ENCODE results near the gene SLC30A1.

SLC30A1 gene

DNA sequence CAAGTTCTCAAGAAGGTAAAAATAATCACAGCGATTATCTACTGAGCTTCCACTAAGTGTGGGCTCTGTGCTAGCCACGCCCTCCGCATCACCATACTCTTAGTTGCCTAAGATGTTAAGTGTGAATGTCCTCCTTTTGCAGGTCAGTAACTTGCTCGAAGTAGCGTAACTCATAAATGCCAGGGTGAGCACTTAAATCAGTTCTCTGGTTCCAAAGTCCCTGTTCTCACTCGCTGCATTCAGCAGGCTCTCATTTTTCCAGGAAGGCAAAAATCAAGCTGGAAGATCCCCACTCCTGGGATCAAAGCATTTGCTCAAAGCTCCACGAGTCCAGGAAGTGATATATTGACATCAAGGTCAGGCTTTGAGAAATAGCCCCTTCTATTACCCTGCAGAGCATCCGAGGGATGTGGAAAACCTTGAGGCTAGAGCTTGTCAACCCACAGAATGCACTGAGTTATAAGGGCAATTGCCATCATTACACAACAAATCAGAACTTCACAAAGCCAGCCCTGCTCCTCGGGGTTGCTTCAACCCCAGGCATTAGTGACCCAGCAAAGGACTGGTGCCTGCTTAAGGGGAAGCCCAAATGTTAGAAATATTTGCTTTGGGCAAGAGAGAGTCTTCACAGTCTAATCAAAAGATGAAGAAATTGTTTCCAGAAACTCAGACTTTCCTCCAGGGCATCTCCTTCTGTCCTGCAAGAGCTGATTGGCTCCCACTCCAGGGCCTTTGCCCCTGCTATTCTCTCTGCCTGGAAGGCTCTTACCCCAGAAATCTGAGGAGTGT is 19.5 kb downstream of the SLC30A1 start:
- H3K4me3 ChIP-seq (ENCODE audit: low read depth, low read length), result no peak overlapping the region
- in situ Hi-C loops (cut with HindIII; ENCODE audit: low sequenced_read_pairs), result no loop called here
- TF ChIP-seq, protein P1, sequence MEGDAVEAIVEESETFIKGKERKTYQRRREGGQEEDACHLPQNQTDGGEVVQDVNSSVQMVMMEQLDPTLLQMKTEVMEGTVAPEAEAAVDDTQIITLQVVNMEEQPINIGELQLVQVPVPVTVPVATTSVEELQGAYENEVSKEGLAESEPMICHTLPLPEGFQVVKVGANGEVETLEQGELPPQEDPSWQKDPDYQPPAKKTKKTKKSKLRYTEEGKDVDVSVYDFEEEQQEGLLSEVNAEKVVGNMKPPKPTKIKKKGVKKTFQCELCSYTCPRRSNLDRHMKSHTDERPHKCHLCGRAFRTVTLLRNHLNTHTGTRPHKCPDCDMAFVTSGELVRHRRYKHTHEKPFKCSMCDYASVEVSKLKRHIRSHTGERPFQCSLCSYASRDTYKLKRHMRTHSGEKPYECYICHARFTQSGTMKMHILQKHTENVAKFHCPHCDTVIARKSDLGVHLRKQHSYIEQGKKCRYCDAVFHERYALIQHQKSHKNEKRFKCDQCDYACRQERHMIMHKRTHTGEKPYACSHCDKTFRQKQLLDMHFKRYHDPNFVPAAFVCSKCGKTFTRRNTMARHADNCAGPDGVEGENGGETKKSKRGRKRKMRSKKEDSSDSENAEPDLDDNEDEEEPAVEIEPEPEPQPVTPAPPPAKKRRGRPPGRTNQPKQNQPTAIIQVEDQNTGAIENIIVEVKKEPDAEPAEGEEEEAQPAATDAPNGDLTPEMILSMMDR (IDR thresholded peaks at IDR 0.05; ENCODE audit: low read depth, low read length), result no peak
- DNase-seq (ENCODE audit: low read depth, low spot score), result no peak

DNA sequence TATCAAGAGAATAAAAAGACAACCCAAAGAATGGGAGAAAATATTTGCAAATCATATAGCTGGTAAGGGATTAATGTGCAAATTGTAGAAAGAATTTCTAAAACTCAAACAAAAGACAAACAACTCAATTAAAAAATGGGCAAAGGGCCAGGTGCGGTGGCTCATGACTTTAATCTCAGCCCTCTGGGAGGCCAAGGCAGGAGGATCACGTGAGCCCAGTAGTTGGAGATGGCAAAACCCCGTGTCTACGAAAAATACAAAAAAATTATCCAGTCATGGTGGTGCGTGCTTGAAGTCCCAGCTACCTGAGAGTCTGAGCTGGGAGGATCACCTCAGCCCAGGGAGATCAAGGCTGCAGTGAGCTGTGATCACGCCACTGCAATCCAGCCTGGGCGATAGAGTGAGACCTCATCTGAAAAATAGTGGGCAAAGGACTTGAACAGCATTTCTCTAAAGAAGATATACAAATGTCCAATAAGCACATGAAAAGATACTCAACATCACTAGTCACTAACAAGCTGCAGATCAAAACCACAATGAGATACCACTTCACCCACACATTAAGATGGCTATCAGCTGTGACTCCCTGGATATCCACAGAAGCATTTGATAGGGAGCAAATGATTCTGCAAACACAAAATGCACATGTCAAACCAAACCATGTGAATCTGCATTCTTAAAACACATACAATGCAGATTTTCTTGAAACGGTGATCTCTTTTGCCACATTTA is 20.9 kb downstream of the SLC30A1 start:
- DNase-seq (ENCODE audit: low read depth, low spot score), result no peak

DNA sequence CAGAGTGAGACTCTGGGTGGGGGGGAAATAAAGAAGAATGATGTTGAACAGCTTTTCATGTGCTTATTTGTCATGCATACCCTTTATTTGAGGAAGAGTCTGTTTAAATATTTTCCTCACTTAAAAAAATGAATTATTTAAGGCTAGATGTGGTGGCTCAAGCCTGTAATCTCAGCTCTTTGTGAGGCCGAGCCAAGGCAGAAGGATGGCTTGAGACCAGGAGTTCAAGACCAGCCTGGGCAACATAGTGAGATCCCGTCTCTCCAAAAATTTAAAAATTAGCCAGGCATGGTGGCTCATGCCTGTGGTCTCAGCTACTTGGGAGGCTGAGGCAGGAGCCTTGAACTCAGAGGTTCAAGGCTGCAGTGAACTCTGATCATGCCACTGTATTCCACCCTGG is 25.4 kb downstream of the SLC30A1 start:
- TF ChIP-seq, protein P1 (IDR thresholded peaks at IDR 0.05; ENCODE audit: low read depth, low read length), result no peak
- no peak overlapping the region for H3K4me3 ChIP-seq (ENCODE audit: low read depth, low read length)
- in situ Hi-C loops (cut with HindIII; ENCODE audit: low sequenced_read_pairs), result no loop called here
- DNase-seq (ENCODE audit: low read depth, low spot score), result no peak

More for the DNA sequence above, 20.9 kb downstream of the SLC30A1 start:
- H3K4me3 ChIP-seq (ENCODE audit: low read depth, low read length), result no peak overlapping the region
- TF ChIP-seq, protein P1 (IDR thresholded peaks at IDR 0.05; ENCODE audit: low read depth, low read length), result no peak
- in situ Hi-C loops (cut with HindIII; ENCODE audit: low sequenced_read_pairs), result no loop called here

DNA sequence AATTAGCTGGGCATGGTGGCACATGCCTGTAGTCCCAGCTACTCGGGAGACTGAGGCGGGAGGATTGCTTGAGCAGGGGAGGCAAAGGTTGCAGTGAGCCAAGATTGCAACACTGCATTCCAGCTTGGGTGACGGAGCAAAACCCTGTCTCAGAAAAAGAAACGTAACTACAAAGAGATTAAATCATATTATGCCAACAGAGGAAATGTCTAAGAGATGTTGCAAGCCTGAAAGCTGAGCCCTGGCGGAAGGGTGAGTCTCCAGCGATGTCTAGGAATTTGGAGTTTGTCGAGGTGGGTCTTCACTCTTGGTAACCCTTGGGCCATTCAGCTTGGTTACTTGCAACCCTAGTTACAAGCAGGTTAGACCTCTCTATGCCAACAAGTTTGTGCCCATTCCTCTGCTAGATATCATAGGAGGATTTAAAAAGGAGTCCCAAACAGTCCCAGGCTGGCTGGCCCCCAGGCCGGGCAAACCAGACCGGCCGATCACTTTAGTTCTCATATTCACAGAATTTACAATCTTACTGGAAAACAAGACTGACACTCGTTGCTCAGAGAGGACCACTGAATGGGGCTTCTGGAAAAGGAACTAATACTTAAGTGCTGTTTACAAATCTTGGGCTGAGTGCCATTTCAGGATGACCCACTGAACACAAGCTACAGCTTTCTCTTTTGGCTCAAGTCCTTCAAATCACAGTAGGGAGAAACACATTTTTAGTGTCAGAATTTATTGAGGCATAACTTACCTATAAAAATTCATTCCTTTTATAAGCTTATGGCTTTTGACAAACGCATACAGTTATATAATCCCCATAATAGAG is 27.1 kb downstream of the SLC30A1 start:
- TF ChIP-seq, protein P1 (IDR thresholded peaks at IDR 0.05; ENCODE audit: low read depth, low read length), result no peak
- DNase-seq (ENCODE audit: low read depth, low spot score), result peak; percentile 22
- H3K4me3 ChIP-seq (ENCODE audit: low read depth, low read length), result no peak overlapping the region
- in situ Hi-C loops (cut with HindIII; ENCODE audit: low sequenced_read_pairs), result no loop called here

DNA sequence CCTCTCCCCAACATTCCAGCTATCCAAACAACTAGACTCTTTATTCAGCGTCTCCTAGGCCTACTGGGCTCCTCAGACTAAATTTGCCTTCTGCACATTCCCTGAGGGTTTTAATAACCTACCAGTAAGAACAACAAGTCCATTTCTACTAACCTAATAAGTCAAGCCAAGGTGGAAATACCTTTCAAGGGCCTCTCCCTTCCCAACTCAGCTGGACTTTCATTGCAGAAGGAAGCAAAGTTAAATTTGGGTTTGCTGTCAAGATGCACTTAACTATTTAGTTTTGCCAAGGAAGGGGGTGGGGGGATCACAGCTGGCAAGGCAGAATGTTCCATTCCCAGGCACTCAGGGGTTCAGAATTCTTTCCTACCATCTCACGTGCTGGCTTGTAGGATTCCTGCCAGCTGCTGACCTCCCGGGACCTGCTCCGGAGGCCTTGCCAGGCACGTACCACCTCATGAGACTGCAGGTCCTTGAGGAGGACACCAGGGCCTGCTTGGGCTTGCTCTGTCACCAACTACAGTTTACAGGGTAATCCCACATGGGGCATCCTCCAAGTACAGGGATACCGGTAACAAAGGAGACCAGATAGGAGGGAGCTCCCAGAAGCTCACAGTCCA is 29.8 kb downstream of the SLC30A1 start:
- no peak for DNase-seq (ENCODE audit: low read depth, low spot score)
- in situ Hi-C loops (cut with HindIII; ENCODE audit: low sequenced_read_pairs), result no loop called here
- no peak overlapping the region for H3K4me3 ChIP-seq (ENCODE audit: low read depth, low read length)
- TF ChIP-seq, protein P1 (IDR thresholded peaks at IDR 0.05; ENCODE audit: low read depth, low read length), result no peak

All from astrocyte of the spinal cord (primary cell).